NT2/D1 (cell line): Measurements from ENCODE around the gene TMEM175.

ENCODE experiments used
- SUZ12 ChIP-seq: IDR thresholded peaks from 2 replicates; pipeline ENCODE4 v1.6.1; 2011; ENCODE audit not compliant: insufficient read length, insufficient read depth; ENCODE audit errors: extremely low read depth
- YY1 ChIP-seq: IDR thresholded peaks from 2 replicates; pipeline ENCODE4 v1.6.1; 2011; ENCODE audit not compliant: insufficient read length, insufficient read depth
- ZNF274 ChIP-seq: IDR thresholded peaks from 2 replicates; pipeline ENCODE4 v1.6.1; 2011; ENCODE audit warnings: mild to moderate bottlenecking, low read depth, low read length

DNA sequence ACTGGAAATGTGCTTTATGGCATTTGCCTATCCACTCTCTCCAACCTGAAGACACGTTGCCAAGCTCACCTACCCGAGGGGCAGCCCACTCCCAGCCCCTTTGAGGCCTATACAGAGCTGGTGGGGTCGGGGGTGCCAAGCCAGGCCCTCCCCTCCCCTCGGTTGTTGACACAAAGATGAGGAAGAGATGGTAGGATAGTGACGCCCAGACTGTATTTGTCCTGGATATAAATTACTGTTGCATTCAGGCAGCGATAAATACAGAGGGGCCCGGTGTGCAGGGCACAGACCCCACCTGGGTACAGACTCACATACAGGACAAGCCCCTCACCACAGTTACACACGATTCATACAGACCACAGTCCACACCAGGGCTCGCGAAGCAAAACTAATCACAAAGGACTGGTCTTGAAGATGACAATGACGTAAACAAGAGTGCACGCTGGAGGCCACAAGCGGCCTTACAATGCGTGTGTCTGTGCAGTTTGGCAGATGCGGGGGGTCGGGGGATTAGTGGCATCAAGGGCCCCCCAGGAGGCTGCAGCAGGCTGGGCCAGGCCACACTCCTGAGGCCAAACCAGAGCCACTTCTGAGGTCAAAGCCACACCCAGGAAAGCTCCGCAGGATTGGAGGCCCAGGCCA lies 26.6 kb downstream of the TMEM175 start:
- no peak for TF ChIP-seq ZNF274
- TF ChIP-seq SUZ12: no peak
- TF ChIP-seq YY1: no peak
